ENCODE results near the gene OR6B1.

DNA sequence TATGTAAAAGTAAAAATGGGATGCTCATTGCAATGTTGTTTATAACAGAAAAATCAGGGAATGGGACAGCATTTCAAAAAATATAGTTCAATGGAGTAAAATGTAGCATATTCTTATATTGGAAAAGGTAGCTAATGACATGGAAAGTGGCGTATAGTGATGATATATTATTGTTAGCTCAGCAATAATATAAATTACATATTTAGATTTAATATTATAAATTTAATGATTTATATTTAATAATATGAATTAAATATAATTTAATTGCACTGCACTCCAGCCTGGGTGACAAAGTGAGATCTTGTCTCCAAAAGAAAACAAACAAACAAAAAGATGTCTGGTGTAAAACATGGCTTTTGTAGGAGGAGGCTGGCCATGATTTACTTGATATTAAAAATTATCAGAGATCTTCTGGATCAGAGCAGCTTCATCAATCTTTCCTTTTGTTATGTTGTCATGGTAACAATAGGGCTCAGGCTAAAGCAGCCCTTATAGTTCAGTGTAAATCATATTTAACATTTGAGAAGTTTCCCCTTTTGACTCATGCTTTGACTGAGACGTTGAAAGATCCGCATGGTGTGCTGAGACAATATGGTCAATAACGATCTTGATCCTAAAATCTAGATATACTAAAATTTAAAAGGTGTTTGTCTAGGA lies 23.2 kb downstream of the OR6B1 start:
- TF ChIP-seq POLR2A (IDR thresholded peaks at IDR 0.05; ENCODE audit: low read depth, low read length) (no peak), FOS (IDR thresholded peaks at IDR 0.05; ENCODE audit: borderline replicate concordance, insufficient read depth, low read length) (no peak)
- TF ChIP-seq, protein P1, sequence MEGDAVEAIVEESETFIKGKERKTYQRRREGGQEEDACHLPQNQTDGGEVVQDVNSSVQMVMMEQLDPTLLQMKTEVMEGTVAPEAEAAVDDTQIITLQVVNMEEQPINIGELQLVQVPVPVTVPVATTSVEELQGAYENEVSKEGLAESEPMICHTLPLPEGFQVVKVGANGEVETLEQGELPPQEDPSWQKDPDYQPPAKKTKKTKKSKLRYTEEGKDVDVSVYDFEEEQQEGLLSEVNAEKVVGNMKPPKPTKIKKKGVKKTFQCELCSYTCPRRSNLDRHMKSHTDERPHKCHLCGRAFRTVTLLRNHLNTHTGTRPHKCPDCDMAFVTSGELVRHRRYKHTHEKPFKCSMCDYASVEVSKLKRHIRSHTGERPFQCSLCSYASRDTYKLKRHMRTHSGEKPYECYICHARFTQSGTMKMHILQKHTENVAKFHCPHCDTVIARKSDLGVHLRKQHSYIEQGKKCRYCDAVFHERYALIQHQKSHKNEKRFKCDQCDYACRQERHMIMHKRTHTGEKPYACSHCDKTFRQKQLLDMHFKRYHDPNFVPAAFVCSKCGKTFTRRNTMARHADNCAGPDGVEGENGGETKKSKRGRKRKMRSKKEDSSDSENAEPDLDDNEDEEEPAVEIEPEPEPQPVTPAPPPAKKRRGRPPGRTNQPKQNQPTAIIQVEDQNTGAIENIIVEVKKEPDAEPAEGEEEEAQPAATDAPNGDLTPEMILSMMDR (IDR thresholded peaks at IDR 0.05; ENCODE audit: extremely low read depth in 1 of 2, insufficient read depth in 1 of 2, low read depth in 1 of 2, low read length in 2 of 2): no peak
- TF ChIP-seq, protein P2, sequence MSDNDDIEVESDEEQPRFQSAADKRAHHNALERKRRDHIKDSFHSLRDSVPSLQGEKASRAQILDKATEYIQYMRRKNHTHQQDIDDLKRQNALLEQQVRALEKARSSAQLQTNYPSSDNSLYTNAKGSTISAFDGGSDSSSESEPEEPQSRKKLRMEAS (IDR thresholded peaks at IDR 0.05; ENCODE audit: insufficient read depth, insufficient read length): no peak
